ENCODE results near the gene PAQR3. TPM values are rescaled to one million over a fixed set of nuclear protein-coding genes. Genes with fewer than 3 reads are reported as not detected.

The PAQR3 gene
- total and polyA plus RNA-seq, 9 of the 15 experiments (the other 6 are each of a cell fraction or from before 2014, with no cell fraction given): 10.7 to 77.1 (median 31.6) TPM

DNA sequence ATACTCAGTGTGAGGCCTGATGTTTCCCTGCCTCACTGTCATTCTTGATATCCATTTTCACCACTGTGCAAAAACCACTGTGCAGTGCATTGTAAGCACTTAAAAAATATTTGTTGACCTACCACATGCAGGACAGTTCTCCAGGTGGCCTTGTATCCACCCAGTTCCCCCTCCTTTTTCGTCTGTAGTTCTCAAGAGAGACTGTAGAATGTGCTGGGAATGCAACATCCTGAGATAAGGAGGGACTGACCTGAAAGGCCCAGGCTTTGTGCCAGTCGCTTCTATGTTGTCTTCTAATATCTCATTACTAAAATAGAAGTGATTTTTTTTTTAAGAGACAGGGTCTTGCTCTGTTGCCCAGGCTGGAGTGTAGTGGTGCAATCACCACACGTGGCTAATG, 21.7 kb upstream of the PAQR3 start:
- CTCF ChIA-PET (ENCODE audit: low intra/inter-chr PET ratio): no interaction called here
- Histone ChIP-seq H2AFZ (ENCODE audit: low read depth, low read length) (no peak overlapping the region), H3K4me1 (replicated peaks in 1 of 2; ENCODE audit: control insufficient read depth in 2 of 2, insufficient read depth in 2 of 2, low read length in 2 of 2) (peaks cover 0 to 5% of the 10 kb centered on the region in 2 experiments; a peak in 1 of 5 replicates), H3K4me3 (no peak overlapping the region), H3K27ac (ENCODE audit: extremely low read depth, low read depth, low read length) (no peak overlapping the region), H3K36me3 (ENCODE audit: control insufficient read depth, insufficient read depth, low read length) (no peaks in the 10 kb centered on the region), H3K9me1 (ENCODE audit: control insufficient read depth, insufficient read depth, low read length) (no peaks in the 10 kb centered on the region), H4K20me1 (replicated peaks; ENCODE audit: control insufficient read depth, insufficient read depth, low read length) (no peaks in the 10 kb centered on the region), H3K9ac (ENCODE audit: insufficient read depth in 1 of 2, low read depth in 2 of 2, low read length in 2 of 2) (no peak overlapping the region), H3K79me2 (ENCODE audit: control insufficient read depth, insufficient read depth, low read length) (no peaks in the 10 kb centered on the region), H3K4me2 (ENCODE audit: insufficient read depth, low read length) (no peak overlapping the region), H3K27me3 (ENCODE audit: control insufficient read depth in 2 of 2, insufficient read depth in 2 of 2, low read length in 2 of 2) (no peaks in the 10 kb centered on the region), H3K9me3 (replicated peaks; ENCODE audit: control insufficient read depth, insufficient read depth, low read depth, low read length) (no peaks in the 10 kb centered on the region)
- FAIRE-seq (no peak), DNase-seq (ENCODE audit: extremely low read depth in 1 of 4, low spot score in 3 of 4) (no peak), ATAC-seq (peak; percentile 58; the same call in 2 of the 3 replicates)
- WGBS (ENCODE audit: insufficient coverage, low coverage, missing lambda C conversion rate): 4% methylated on average over 3 of the region's 3 CpGs
- no TSS peak for BruUV-seq (replicated peaks)
- TF ChIP-seq ZNF780A (CRISPR knock-in tag; IDR thresholded peaks at IDR 0.05): no peak
- TF ChIP-seq, protein P1, sequence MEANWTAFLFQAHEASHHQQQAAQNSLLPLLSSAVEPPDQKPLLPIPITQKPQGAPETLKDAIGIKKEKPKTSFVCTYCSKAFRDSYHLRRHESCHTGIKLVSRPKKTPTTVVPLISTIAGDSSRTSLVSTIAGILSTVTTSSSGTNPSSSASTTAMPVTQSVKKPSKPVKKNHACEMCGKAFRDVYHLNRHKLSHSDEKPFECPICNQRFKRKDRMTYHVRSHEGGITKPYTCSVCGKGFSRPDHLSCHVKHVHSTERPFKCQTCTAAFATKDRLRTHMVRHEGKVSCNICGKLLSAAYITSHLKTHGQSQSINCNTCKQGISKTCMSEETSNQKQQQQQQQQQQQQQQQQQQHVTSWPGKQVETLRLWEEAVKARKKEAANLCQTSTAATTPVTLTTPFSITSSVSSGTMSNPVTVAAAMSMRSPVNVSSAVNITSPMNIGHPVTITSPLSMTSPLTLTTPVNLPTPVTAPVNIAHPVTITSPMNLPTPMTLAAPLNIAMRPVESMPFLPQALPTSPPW (CRISPR knock-in tag; IDR thresholded peaks at IDR 0.05): peak; percentile 40; the same call in 1 of the 2 replicates
- TF ChIP-seq POLR3G (IDR thresholded peaks at IDR 0.05; ENCODE audit: extremely low read depth, insufficient read length, insufficient replicate concordance): no peak
- TF ChIP-seq IFI16 (CRISPR knock-in tag; IDR thresholded peaks at IDR 0.05): no peak
- TF ChIP-seq, protein P2, sequence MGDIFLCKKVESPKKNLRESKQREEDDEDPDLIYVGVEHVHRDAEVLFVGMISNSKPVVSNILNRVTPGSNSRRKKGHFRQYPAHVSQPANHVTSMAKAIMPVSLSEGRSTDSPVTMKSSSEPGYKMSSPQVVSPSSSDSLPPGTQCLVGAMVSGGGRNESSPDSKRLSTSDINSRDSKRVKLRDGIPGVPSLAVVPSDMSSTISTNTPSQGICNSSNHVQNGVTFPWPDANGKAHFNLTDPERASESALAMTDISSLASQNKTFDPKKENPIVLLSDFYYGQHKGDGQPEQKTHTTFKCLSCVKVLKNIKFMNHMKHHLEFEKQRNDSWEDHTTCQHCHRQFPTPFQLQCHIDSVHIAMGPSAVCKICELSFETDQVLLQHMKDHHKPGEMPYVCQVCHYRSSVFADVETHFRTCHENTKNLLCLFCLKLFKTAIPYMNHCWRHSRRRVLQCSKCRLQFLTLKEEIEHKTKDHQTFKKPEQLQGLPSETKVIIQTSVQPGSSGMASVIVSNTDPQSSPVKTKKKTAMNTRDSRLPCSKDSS (IDR thresholded peaks at IDR 0.05; ENCODE audit: low read depth, partially characterized antibody): no peak
- intact Hi-C loops (cut with micrococcal nuclease) (no loop called here), in situ Hi-C loops (cut with MboI) (no loop called here)
- POLR2A ChIA-PET: no interaction called here

Measured in K562 (cell line).